ENCODE measurements around the gene FAN1. TPM values are rescaled to one million over a fixed set of nuclear protein-coding genes. Genes with fewer than 3 reads are reported as not detected.

The FAN1 gene
- total and polyA plus RNA-seq, 9 of the 15 experiments (the other 6 are each of a cell fraction or from before 2014, with no cell fraction given) = 1.5 to 16.8 (median 12.0) TPM

GRCh38 chr15:30978328-30978727 is 74.6 kb downstream of the FAN1 start (continued):
- no peak for TF ChIP-seq PHF21A (IDR thresholded peaks at IDR 0.05; ENCODE audit: borderline replicate concordance, low read depth)
- TF ChIP-seq TARDBP (IDR thresholded peaks at IDR 0.05) = peak; percentile 92
- TF ChIP-seq ZNF263 (CRISPR knock-in tag; IDR thresholded peaks at IDR 0.05; ENCODE audit: borderline replicate concordance) = no peak
- TF ChIP-seq RCOR1 (IDR thresholded peaks at IDR 0.05; ENCODE audit: borderline replicate concordance in 1 of 2, low read depth in 2 of 2, low read length in 2 of 2) = peak; percentile 80 to 98
- no peak for TF ChIP-seq PHTF2 (CRISPR knock-in tag; IDR thresholded peaks at IDR 0.05)
- TF ChIP-seq YBX1 (IDR thresholded peaks at IDR 0.05) = no peak
- no peak for TF ChIP-seq E2F3 (CRISPR knock-in tag; IDR thresholded peaks at IDR 0.05)
- peak; percentile 76; the same call in 1 of the 2 replicates for TF ChIP-seq ZNF584 (CRISPR knock-in tag; IDR thresholded peaks at IDR 0.05; ENCODE audit: low read depth)
- peak; percentile 83 for TF ChIP-seq EP300 (IDR thresholded peaks at IDR 0.05; ENCODE audit: low read length)
- TF ChIP-seq POLR2AphosphoS5 (IDR thresholded peaks at IDR 0.05; ENCODE audit: control insufficient read depth, insufficient read depth, low read depth, low read length) = peak; percentile 93
- TF ChIP-seq, protein P1, sequence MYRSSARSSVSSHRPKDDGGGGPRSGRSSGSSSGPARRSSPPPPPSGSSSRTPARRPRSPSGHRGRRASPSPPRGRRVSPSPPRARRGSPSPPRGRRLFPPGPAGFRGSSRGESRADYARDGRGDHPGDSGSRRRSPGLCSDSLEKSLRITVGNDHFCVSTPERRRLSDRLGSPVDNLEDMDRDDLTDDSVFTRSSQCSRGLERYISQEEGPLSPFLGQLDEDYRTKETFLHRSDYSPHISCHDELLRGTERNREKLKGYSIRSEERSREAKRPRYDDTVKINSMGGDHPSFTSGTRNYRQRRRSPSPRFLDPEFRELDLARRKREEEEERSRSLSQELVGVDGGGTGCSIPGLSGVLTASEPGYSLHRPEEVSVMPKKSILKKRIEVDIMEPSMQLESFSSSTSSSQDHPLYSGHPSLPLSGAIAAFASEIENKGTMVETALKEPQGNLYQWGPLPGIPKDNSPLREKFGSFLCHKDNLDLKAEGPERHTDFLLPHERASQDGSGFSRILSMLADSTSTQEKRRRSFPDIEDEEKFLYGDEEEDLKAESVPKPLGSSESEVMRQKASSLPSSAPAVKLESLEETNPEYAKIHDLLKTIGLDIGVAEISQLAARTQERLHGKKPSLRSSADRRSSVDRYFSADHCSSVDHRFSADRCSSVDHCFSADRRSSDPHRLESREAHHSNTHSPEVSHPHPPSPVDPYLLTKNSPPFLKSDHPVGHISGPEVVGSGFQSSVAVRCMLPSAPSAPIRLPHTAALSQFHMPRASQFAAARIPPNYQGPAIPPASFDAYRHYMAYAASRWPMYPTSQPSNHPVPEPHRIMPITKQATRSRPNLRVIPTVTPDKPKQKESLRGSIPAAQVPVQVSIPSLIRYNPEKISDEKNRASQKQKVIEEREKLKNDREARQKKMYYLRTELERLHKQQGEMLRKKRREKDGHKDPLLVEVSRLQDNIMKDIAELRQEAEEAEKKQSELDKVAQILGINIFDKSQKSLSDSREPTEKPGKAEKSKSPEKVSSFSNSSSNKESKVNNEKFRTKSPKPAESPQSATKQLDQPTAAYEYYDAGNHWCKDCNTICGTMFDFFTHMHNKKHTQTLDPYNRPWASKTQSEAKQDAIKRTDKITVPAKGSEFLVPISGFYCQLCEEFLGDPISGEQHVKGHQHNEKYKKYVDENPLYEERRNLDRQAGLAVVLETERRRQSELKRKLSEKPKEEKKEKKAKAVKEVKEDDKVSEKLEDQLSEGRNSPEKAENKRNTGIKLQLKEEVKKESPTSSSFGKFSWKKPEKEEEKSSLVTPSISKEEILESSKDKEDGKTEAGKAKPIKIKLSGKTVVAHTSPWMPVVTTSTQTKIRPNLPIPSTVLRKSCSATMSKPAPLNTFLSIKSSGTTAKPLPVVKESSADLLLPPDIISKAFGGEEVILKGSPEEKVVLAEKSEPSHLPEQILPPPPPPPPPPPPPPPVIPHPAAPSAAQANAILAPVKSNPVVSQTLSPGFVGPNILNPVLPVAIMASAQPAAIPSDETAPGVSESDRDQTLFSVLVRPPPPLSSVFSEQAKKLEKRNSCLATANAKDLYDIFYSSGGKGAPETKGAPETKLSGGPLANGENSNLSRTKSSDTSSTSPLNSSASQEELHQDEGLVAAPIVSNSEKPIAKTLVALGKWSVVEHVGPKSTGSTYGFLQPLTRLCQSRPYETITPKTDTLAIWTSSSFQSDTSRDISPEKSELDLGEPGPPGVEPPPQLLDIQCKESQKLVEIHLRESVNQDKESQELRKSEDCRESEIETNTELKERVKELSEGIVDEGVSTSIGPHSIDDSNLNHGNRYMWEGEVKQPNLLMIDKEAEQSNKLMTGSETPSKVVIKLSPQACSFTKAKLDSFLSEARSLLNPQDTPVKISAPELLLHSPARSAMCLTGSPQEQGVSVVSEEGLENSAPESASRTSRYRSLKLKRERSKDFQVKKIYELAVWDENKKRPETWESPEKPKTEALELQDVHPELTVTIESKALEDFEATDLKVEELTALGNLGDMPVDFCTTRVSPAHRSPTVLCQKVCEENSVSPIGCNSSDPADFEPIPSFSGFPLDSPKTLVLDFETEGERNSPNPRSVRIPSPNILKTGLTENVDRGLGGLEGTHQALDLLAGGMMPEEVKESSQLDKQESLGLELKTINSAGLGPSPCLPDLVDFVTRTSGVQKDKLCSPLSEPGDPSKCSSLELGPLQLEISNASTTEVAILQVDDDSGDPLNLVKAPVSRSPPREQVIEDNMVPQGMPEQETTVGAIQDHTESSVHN (IDR thresholded peaks at IDR 0.05; ENCODE audit: borderline replicate concordance in 1 of 2, low read depth in 1 of 2) = no peak
- peak in 1 of 2 experiments; percentile 59; a peak in 1 of 4 replicates for TF ChIP-seq TEAD1 (CRISPR knock-in tag; IDR thresholded peaks at IDR 0.05)
- TF ChIP-seq ZNF197 (CRISPR knock-in tag; IDR thresholded peaks at IDR 0.05; ENCODE audit: low read depth) = peak; percentile 72
- TF ChIP-seq HDAC2 (IDR thresholded peaks at IDR 0.05) = peak; percentile 97
- peak; percentile 92 for TF ChIP-seq SOX6 (IDR thresholded peaks at IDR 0.05)
- TF ChIP-seq NCOR1 (IDR thresholded peaks at IDR 0.05) = peak; percentile 96
- peak; percentile 98 for TF ChIP-seq CBFA2T2 (conservative IDR thresholded peaks at IDR 0.05)
- no peak for TF ChIP-seq ZNF436 (CRISPR knock-in tag; IDR thresholded peaks at IDR 0.05)
- peak; percentile 75 for TF ChIP-seq SMARCC2 (IDR thresholded peaks at IDR 0.05; ENCODE audit: low read depth)
- TF ChIP-seq STAT5A (IDR thresholded peaks at IDR 0.05; ENCODE audit: borderline replicate concordance, low read length) = peak; percentile 90
- TF ChIP-seq IRF2 (CRISPR knock-in tag; IDR thresholded peaks at IDR 0.05) = no peak
- peak; percentile 36; the same call in 1 of the 2 replicates for TF ChIP-seq ATF7 (IDR thresholded peaks at IDR 0.05)
- no peak for TF ChIP-seq DDX20 (tag; IDR thresholded peaks at IDR 0.05; ENCODE audit: low read depth)
- no peak for TF ChIP-seq CBX2 (IDR thresholded peaks at IDR 0.05; ENCODE audit: insufficient read depth, low read length, poor library complexity, severe bottlenecking)
